GM21381 (cell line): ENCODE results near the gene CST8.

Source experiments
- ATAC-seq: cut with Tn5 transposase; IDR thresholded peaks from one replicate; pipeline ENCODE4 v1.9.1; 2021; ENCODE audit warnings: mild to moderate bottlenecking, moderate library complexity; ENCODE audit not compliant: unreplicated experiment

The CST8 gene

DNA sequence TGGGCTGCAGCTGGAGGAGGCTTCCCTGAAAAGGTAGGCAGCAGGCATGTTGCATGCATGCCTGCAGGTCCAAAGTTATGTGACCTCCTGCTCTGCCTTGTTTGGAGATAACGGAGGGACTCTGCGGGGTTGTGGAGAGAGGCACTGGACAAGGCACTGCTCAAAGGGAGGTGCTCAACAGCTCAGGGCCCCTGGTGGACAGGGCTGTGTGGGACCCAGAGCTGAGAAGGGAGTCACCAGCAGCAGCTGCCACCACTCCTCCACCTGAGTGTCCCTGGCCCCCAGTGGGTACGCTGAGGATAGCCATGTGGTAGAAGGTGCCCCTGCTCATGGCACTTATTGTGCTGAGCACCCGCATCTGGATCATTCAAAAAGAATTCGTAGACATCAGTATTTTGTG lies 15.5 kb upstream of the CST8 start:
- no peak for ATAC-seq

DNA sequence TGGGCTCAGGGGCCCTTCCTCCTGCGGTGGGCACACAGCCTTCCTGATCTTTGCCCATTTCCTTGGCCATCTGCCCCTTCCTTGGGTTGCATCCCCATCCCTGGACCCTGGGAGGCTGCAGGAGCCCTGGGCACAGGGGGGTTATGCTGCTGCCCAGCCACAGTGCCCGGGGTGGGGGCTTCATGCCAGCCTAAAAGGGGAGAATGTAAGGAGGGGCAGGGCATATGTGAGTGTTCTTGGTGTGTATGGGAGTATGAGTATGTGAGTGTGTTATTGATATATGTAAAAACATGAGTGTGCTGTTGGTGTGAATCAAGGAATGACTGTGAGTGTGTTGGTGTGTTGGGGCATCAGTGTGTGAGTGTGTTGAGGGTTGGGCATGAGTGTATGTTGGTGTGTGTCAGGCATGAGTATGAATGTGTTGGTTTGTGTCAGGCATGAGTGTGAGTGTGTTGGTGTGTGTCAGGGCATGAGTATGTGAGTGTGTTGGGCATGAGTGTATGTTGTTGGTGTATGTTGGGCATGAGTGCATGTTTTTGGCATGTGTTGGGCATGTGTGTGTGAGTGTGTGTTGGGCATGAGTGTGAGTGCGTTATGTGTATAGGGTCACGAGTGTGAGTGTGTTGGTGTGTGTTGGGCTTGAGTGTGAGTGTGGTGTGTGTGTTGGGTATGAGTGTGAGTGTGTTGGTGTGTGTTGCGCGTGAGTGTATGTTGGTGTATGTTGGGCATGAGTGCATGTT lies 14.7 kb upstream of the CST8 start:
- no peak for ATAC-seq

DNA sequence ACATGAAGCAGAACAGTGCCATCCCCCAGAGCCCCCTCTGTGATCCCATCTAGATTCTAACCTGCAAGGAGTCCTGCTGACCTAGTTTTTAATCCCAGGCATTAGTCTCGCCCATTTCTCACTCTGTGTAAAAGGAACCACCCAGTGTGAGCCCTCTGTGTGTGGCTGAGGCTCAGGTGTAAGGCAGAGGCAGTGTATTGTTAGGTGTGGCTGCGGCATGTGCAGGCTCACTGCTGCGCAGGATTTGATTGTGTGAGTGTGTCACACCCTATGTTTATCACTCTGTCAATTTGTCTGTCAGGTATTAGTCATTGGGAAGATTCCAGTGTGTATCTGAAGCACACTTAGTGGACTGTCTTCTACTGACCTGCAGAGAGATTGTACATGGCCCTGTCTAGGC lies 13.7 kb upstream of the CST8 start:
- ATAC-seq = no peak

DNA sequence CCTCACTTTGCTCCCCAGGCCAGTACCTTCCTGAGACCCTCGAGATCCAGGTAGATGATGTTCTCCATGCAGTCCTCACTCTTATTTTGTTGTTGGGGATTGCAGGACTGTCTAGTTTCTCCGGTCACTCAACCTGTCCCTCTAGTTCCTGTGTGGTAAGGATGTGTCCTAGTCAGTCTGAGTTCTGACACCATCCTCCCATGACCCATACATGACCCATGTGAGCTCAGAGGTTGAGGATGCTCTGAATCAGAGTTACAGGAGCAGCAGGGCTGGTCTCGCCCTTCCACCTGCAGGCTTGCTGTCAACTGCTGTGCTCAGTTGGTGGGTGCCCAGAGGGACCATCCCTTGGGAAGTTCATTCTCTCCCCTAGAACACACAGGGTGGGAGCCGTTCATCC lies 11.9 kb upstream of the CST8 start:
- no peak for ATAC-seq

DNA sequence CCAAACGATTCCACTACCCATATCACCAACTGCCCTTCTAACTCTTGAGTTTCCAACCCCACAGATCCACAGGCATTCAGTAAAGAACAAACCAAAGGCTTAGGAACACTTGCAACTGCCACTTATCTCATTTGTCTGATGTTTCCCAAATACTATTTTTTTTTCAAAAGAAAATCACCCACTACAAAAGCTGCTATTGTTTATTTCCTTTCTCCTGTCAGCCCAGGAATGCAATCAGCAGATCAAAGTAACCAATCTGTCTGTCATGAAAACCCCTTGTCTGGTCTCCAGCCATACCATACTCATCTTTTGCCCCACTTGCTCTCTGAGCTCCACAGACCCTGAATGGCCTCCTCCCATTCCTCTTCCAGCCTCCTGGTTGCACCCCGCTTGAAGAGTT lies 8.8 kb upstream of the CST8 start:
- no peak for ATAC-seq

DNA sequence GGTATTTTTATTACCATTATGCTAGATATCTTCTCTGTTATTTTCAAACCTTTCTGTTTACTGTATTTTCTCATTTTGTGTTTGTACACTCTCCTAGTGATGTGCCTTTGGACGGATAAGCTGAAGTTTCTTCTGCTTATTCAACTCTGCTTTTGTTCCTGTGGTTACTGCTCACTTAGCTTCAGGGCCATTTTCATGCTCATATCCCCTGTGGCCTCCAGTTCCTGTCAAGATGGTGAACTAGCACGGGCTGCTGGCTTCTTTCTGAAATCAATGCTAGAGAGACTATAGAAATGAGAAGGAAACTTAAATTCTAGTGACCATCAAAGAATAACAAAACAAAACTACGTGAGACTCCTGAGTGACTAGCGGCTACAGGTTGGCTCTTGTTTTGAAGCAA lies 6.8 kb upstream of the CST8 start:
- no peak for ATAC-seq

DNA sequence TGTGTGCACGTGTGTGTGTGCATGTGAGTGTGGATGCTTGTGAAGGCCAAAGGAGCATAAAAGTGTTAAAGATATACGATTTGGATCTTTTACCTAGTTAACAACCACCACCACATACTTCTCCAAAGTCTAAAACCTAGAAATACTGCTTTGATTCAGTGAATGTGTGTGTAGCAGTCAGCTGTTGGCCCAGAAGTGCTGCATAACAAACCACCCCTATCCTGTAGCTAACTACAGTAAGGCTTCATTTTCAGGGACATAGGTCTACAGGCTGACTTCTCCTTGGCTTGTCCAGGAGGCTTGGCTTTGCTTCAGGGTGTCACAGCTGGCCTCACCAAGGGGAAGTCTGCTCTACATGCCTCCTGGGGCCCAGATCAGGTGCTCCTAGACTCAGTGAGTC lies 2.4 kb upstream of the CST8 start:
- no peak for ATAC-seq

DNA sequence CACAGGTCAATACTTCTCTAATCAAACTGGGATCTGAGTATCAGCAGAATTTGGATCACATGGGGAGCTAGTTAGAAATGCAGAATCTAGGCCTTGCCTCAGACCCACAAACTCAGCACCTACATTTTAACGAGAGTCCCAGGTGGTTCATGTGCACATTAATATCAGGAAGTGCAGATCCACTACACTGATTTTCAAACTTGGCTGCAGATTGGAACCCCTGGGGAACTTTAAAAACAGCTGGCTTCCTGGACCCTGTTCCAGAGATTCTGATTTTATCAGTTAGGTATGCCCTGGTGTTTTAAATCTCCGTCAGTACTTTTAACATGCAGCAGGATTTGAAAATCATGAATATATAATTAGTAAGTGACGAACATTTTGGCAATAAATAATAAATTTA lies 1.9 kb upstream of the CST8 start:
- ATAC-seq = no peak

DNA sequence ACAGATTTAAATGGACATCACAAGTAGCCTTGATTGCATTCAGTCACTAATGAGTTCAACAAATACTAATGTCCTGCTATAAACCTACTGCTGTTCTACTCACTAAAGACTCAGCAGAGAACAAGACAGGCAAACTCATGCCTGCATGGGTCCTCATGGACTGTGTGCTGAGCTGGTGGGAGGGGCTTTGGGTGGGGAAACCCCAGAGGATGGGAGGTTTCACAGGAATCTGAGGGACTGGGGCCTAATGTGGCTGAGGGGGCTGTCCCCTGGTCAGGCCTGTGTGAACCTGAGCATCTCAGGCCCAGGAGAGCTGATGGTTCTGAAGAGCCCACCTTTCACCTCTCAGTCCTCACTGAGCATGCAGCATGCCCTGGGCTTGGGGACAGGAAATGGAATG lies 1.4 kb downstream of the CST8 start:
- ATAC-seq = no peak

DNA sequence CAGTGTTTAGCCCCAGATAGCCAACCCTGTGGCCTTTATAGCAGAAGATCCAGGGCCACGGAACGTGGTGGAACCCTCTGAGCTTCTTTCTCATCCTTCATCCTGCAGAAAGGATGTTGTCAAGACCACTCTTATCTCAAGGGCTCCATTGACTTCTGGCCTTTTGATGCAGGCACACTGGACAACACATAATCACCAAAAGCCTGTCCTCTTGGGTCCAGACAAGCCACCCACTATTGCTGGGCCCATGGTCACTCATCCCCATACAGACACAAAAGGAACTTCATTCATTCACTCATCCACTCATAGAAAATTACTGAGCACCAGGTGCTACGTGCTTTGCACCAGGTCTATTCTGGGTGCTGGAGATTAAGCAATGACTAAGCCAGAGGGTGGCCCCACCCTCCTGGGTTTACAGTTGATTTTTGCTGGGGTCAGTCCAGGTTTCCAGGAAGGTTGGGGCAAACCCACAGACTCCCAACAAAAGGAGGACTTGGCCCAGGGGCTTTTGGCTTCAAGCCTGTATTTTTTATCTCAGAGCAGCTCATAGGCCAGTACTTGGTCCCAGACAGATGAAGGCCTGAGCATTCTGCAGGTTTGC lies 2.4 kb downstream of the CST8 start:
- no peak for ATAC-seq

DNA sequence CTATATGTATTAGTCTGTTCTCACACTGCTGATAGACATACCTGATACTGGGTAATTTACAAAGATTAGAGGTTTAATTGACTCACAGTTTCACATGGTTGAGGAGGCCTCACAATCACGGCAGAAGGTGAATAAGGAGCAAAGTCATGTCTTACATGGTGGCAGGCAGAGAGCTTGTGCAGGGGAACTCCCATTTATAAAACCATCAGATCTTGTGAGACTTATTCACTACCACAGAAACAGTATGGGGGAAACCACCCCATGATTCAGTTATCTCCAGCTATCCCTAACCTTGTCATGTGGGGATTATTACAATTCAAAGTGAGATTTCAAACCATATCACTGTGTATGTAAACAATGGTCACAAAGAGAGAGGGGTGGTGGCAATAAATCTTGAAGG lies 6.6 kb downstream of the CST8 start:
- no peak for ATAC-seq

DNA sequence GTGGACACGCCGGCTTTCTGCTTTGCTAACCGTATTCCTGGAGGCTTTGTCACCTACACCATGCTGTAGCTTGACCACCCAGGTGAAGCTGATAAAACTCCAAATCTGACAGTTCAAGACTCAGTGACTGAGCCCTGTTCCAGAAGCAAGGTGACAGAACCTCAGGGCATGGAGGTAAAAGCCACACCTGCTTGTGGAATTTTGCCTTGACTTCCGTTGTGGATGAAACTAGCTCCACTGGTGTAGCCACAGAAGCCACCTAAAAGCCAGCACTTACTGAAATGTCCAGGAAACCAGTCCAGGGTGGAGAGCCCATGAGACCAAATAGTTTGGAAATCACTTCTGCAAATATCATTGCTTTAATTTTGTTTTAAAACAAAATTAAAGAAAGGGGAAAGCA lies 11.0 kb downstream of the CST8 start:
- no peak for ATAC-seq

DNA sequence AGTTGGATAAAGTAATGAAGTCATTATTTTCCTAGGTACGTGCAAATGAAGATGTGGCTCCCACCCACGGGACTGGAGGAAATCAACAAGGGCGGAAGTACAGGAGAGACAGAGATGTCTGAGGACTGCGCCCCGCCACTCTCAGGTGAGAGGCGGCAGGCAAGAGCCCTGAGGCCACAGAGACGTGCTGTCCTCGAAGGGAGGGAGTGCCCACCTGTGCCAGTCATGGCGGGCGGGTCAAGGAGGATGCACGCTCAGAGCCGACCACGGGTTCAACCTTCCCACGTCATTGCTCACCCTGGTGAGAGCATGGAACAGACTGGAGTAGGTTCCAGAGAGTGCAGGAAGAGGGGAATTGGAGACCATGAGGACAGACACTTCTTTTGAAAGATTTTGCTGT lies 12.7 kb downstream of the CST8 start:
- ATAC-seq = no peak

DNA sequence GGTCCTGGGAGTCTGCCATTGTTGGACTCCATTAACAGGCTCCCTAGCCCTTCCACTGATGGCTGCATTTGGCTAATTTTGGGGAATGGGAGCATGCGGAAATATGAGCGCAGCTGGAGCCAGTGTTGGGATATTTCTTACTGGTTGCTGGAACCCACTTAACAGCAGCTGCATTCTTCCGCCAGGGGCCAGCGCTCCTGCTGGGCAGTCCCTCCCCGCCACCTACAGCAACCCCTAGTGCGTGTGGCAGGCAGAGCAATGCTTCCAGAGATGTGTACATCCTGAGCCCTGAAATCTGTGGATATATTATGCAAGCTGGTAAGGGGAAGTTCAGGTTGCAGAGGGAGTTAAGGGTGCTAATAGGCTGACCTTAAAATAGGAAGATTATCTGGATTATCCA lies 16.4 kb downstream of the CST8 start:
- no peak for ATAC-seq

DNA sequence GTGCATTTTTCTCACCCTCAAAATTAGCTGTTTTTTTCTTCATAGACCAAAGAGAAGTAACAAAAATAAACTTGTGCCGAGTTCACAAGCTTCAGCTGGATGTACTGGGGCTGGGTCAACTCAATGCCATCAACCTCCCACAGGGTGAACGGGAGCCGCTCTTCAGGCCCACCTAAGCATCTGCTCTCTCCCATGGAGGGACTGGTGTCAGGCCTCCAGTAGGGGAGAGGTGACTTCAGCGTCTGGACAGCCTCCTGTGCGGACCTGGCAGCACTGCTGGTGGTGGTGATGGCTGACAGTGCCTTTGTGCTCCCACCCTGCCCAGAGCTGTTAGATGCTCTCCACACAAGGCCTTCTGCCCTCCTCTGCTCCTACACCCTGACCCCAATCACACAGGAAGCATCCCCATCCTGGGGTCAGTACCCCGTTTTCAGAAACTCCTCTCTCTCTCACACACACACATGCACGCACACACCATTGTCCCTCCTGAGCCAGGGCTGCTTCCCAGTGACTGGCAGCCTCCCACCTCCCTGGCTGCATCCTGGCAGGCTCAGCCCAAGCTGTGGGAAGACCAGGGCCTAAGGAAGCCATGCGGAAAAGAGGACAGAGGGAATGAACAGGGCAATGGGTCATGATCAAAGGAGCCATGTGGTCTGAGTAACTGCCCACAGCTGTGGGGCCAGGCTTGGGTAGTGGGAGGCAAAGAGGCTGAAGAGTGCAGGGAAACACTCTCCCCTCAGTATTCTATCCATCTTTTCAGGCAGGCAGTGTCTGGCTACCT lies 17.7 kb downstream of the CST8 start:
- no peak for ATAC-seq

DNA sequence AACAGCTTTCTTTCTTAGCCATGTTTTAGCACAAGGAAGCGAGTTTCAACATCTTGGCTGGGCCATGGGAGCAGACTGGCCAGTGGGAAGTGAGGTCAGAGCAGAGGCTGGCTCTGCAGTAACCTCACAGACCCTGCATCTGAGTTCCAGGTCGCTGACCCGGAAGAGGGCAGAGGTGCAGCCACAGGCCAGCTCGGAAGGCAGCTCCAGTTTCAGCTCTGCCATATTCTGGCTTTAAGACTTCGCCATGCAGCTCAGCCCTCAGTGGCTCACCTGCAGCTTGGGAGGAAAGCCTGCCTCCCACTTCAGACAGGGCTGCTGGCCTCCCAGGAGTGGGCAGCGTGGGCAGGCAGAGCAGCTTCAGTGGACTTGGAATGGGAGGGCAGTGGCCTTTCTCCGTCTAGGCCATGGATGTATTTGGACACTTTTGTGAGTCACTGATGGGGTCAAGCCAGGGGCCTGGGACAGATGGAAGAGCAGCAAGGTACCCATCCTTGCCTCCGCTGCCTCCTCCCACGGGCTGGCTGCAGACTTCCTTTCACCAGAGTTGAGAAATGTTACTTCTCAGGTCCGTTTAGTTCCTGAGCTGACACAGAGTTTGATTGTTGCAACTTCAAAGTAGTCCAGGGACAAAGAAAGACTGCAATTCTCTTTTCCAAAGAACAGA lies 18.5 kb downstream of the CST8 start:
- ATAC-seq = no peak

DNA sequence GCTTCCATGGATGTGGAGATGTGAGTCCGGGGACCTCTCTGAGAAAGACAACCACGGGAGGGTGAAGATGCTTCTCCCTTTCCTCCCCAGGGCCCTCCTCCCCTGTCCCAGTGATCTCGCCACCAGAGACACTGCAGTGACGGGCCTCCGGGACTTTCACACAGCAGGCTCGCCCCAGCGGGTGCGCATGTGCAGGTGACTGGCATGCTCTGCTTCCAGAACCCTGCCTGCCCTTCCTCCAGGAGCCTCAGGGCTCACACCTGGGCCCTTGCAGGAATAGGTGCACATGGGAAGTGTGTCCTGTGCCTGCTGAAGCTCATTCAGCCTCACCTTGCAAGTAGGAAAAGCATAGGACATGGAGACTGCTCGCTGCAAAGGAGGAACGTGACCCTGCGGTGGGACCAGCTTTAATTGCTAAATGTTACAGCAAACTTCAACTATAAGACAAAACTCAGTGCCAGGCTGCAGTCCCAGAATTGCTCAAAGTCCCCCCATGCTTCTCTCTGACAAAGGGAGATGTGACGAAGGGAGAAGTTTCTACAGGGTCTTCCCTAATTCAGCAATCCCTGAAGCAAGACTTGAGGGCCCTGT lies 19.2 kb downstream of the CST8 start:
- no peak for ATAC-seq

DNA sequence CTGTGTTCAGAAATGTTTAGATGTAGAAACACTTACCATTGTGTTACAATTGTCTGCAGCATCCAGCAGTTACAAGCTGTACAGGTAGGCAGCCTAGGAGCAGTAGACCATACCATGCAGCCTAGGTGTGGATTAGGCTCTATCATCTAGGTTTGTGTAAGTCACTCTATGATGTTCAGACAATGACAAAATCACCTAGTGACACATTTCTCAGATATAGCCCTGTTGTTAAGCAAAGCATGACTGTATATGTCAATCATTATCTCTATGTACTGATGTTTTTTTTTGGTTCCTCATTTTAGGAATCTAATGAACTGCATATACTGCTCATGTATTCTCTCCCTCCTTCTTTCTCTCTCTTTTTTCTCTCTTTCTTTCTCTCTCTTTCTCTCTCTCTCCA lies 22.2 kb downstream of the CST8 start:
- no peak for ATAC-seq

DNA sequence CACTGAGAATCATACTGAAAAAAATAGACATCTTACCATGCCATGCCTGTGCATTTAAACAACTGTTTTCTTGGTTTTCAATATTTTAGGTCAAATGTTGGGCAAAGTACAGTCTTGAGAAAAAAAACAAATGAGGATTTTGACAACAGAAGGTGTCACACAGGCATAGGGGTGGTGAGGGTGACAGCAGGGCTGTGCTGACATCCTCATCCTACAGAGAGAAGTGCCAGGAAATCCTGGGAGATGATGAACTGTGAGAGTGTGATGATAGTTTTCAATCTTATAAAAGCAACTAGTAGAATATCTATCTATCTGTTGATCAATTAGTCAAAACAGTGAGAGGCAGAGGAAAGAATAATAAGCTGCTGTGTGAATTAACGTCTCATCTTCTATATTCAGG lies 23.9 kb downstream of the CST8 start:
- no peak for ATAC-seq

DNA sequence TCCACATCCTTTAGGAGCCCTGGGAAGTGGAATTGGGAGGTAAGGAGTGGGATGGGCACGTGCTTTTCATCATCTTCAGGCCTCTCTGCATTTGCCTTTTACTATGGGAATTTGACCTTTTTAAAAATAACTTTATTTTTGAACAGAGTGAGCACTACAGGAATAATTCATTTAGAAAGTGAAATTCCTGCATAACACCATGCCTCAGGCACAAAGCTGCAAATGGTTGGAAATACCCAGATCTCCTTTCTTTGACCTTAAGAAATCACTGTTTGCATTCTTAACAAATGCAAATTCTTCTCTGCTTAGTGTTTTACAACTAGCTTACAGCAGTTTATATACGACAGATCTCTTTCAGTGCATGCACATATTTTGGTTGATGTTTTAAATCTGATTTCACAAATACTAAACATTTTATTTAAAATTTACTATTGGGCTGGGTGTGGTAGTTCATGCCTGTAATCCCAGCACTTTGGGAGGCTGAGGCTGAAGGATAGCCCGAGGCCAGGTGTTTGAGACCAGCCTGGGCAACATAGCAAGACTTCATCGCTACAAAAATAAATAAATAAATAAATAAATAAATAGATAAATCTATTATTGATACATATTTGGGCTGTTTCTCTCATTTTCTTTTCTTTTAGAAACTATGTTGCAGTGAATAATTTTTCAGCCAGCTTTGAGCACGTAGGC lies 24.5 kb downstream of the CST8 start:
- ATAC-seq = no peak

DNA sequence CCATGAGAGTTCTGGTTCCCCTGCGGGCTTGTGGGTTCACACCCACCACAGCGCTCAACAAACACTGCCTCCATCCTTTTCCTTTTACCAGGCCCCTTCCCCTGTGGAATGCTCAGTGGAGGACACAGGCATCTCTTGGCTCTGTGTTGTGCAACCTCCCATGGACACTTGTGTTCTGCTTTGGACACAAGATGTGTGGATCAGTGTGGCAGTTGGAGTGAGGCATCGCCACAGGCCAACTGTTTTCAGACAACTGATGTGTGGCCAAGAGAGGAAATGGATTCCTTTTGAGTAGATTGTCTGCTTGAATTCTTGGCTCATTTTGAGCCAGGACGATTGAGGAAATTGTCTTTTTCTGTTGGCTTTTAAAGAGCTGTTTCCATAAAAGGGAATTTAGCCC lies 26.8 kb downstream of the CST8 start:
- ATAC-seq = no peak
